Common myeloid progenitor, CD34-positive (primary cell): ENCODE results near the gene YIPF3.
"Not testable (repeated sequence)": the region's sequence is repeated elsewhere in the genome, so short reads cannot be mapped to it uniquely, and the experiment has no call there.

ENCODE experiments used
- CTCF ChIA-PET: fragments of 350-600 bp; sonication (Branson Sonifier 250); formaldehyde crosslinking; loops from one replicate; lab custom pipeline; 2021; ENCODE audit warnings: antibody characterized with exemption; lab: Charles Lee
- POLR2A ChIA-PET: fragments of 350-600 bp; sonication (Branson Sonifier 250); formaldehyde crosslinking; loops from one replicate; lab custom pipeline; 2021; ENCODE audit warnings: antibody characterized with exemption; lab: Charles Lee
- DNase-seq, 3 donors: peaks; one replicate each; pipeline versions ENCODE4 v3.0.0 to v3.0.0-alpha.2; 2013
- H3K27ac ChIP-seq, 2 experiments: 1 replicate in 1 of 2; 2 replicates in 1 of 2; pipeline ENCODE4 v1.7.0; 2013; ENCODE audit warnings: inconsistent platforms in 2 of 2, low read length in 2 of 2, mild to moderate bottlenecking in 2 of 2, low read depth in 1 of 2, moderate library complexity in 1 of 2; ENCODE audit not compliant: severe bottlenecking in 2 of 2, insufficient read depth in 1 of 2, poor library complexity in 1 of 2
- H3K27me3 ChIP-seq, 5 experiments: replicated peaks in 2 of 5; 1 replicate in 3 of 5; 2 replicates in 2 of 5; pipeline versions ENCODE4 v1.6.1 to v1.7.0; 2013; ENCODE audit warnings: low read length in 4 of 5, mild to moderate bottlenecking in 2 of 5, moderate library complexity in 2 of 5, inconsistent platforms in 1 of 5; ENCODE audit not compliant: insufficient read depth in 5 of 5, control insufficient read depth in 4 of 5
- H3K36me3 ChIP-seq, 4 experiments: 1 replicate in 2 of 4; 2 replicates in 2 of 4; pipeline versions ENCODE4 v1.6.1 to v1.7.0; 2013; ENCODE audit warnings: low read length in 3 of 4, control low read depth in 1 of 4, mild to moderate bottlenecking in 1 of 4; ENCODE audit not compliant: control insufficient read depth in 4 of 4, insufficient read depth in 4 of 4
- H3K4me1 ChIP-seq, 4 experiments: 1 replicate in 3 of 4; 2 replicates in 1 of 4; pipeline versions ENCODE4 v1.6.1 to v1.7.1; 2013; ENCODE audit warnings: low read length in 3 of 4, mild to moderate bottlenecking in 3 of 4, control low read depth in 1 of 4, inconsistent platforms in 1 of 4, moderate library complexity in 1 of 4; ENCODE audit not compliant: control insufficient read depth in 4 of 4, insufficient read depth in 4 of 4; ENCODE audit errors: control extremely low read depth in 1 of 4
- H3K4me3 ChIP-seq, 7 experiments: 1 replicate in 4 of 7; 2 replicates in 3 of 7; pipeline versions ENCODE4 v1.5.1 to v1.7.0; 2013; ENCODE audit warnings: mild to moderate bottlenecking in 7 of 7, low read length in 6 of 7, moderate library complexity in 6 of 7, inconsistent platforms in 2 of 7, low read depth in 2 of 7, control low read depth in 1 of 7; ENCODE audit not compliant: insufficient read depth in 4 of 7, control insufficient read depth in 1 of 7; ENCODE audit errors: extremely low read depth in 1 of 7
- H3K9me3 ChIP-seq, 5 experiments: 1 replicate in 4 of 5; 2 replicates in 1 of 5; pipeline versions ENCODE4 v1.6.1 to v1.7.1; 2013; ENCODE audit warnings: low read length in 4 of 5, mild to moderate bottlenecking in 2 of 5, inconsistent platforms in 1 of 5, low read depth in 1 of 5, moderate library complexity in 1 of 5; ENCODE audit not compliant: control insufficient read depth in 4 of 5, insufficient read depth in 2 of 5; ENCODE audit errors: control extremely low read depth in 1 of 5
- WGBS: methylation state at CpG from one replicate; pipeline ENCODE4 v1.1.5; 2013; ENCODE audit not compliant: insufficient coverage; 5-methylcytosine and 5-hydroxymethylcytosine counted together

The YIPF3 gene

GRCh38 chr6:43499028-43499815 lies 17.5 kb downstream of the YIPF3 start:
- no peak for DNase-seq
- 98% methylated on average over 11 of the region's 12 CpGs for WGBS
- peaks cover 0 to 7% (median 6%) of the 10 kb centered on the region in 4 experiments for H3K4me1 ChIP-seq
- no peak overlapping the region for H3K4me3 ChIP-seq
- CTCF ChIA-PET, result interaction anchor here (0.6 to 8.9 kb wide), 5 partner anchors 7 to 233 kb away, joined by 3 to 64 read pairs (median 3); no protein-coding TSS in a partner anchor
- H3K27me3 ChIP-seq, result no peaks in the 10 kb centered on the region
- H3K36me3 ChIP-seq, result peaks cover 10 to 62% (median 55%) of the 10 kb centered on the region in 4 experiments
- H3K9me3 ChIP-seq, result no peaks in the 10 kb centered on the region
- POLR2A ChIA-PET, result interaction anchor here (0.8 kb wide), 1 partner anchor 181 kb away, joined by 5 read pairs; no protein-coding TSS in a partner anchor
- H3K27ac ChIP-seq, result no peak overlapping the region

DNA sequence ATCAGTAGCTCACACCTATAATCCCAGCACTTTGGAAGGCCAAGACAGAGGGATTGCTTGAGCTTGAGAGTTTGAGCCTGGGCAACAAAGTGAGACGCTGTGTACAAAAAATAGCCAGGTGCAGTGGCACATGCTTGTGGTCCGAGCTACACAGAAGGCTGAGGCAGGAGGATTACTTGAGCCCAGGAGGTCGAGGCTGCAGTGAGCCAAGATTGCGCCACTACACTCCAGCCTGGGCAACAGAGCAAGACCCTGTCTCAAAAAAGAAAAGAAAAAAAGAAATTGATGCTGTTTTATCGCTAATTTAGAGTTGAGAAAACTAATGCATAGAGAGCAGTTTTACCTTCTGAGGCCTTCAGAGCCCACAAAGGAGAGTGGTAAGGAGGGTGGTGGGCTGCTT lies 18.4 kb downstream of the YIPF3 start:
- CTCF ChIA-PET, result interaction anchor here (0.6 to 8.9 kb wide), 5 partner anchors 8 to 232 kb away, joined by 3 to 64 read pairs (median 3); no protein-coding TSS in a partner anchor
- POLR2A ChIA-PET, result interaction anchor here (1.2 kb wide), 1 partner anchor 109 kb away, joined by 3 read pairs; no protein-coding TSS in a partner anchor
- H3K9me3 ChIP-seq, H3K27ac ChIP-seq, H3K4me1 ChIP-seq, H3K27me3 ChIP-seq, DNase-seq, H3K4me3 ChIP-seq: not testable (repeated sequence)
- peaks cover 10 to 63% (median 50%) of the 10 kb centered on the region in 4 experiments for H3K36me3 ChIP-seq
- WGBS, result 95% methylated on average over 5 of the region's 5 CpGs

GRCh38 chr6:43497689-43498088 lies 19.0 kb downstream of the YIPF3 start:
- Histone ChIP-seq H3K4me3 (no peak overlapping the region), H3K27ac (no peak overlapping the region), H3K36me3 (peaks cover 10 to 57% (median 44%) of the 10 kb centered on the region in 4 experiments), H3K9me3 (no peaks in the 10 kb centered on the region), H3K4me1 (peaks cover 0 to 7% (median 6%) of the 10 kb centered on the region in 4 experiments), H3K27me3 (no peaks in the 10 kb centered on the region)
- CTCF ChIA-PET, result interaction anchor here (1.4 to 8.9 kb wide), 3 partner anchors 9 to 45 kb away, joined by 3 to 64 read pairs (median 7); no protein-coding TSS in a partner anchor
- no peak for DNase-seq
- 96% methylated on average over 10 of the region's 12 CpGs for WGBS
- POLR2A ChIA-PET, result interaction anchor here (1.2 kb wide), 1 partner anchor 108 kb away, joined by 3 read pairs; no protein-coding TSS in a partner anchor

GRCh38 chr6:43497129-43497396 lies 19.7 kb downstream of the YIPF3 start:
- Histone ChIP-seq H3K27ac (no peak overlapping the region), H3K9me3 (no peaks in the 10 kb centered on the region), H3K4me1 (peaks cover 0 to 7% (median 6%) of the 10 kb centered on the region in 4 experiments), H3K36me3 (peaks cover 10 to 54% (median 38%) of the 10 kb centered on the region in 4 experiments), H3K27me3 (no peaks in the 10 kb centered on the region), H3K4me3 (no peak overlapping the region)
- POLR2A ChIA-PET, result interaction anchor here (1.2 kb wide), 1 partner anchor 108 kb away, joined by 3 read pairs; no protein-coding TSS in a partner anchor
- CTCF ChIA-PET, result interaction anchor here (1.4 to 8.9 kb wide), 2 partner anchors 9 to 233 kb away, joined by 4 to 64 read pairs; no protein-coding TSS in a partner anchor
- DNase-seq, result no peak
- WGBS, result 98% methylated on average over 4 of the region's 6 CpGs

GRCh38 chr6:43496370-43497128 lies 20.2 kb downstream of the YIPF3 start:
- peaks cover 10 to 54% (median 39%) of the 10 kb centered on the region in 4 experiments for H3K36me3 ChIP-seq
- H3K4me3 ChIP-seq, result no peak overlapping the region
- no peaks in the 10 kb centered on the region for H3K9me3 ChIP-seq
- 88% methylated on average over 13 of the region's 18 CpGs for WGBS
- ChIA-PET POLR2A (no interaction called here), CTCF (interaction anchor here (1.3 to 8.9 kb wide), 3 partner anchors 9 to 232 kb away, joined by 3 to 64 read pairs (median 4); no protein-coding TSS in a partner anchor)
- H3K27me3 ChIP-seq, result no peaks in the 10 kb centered on the region
- H3K4me1 ChIP-seq, result peaks cover 0 to 7% (median 6%) of the 10 kb centered on the region in 4 experiments
- peak in 1 of 3 donors; percentile 24 for DNase-seq
- no peak overlapping the region for H3K27ac ChIP-seq

DNA sequence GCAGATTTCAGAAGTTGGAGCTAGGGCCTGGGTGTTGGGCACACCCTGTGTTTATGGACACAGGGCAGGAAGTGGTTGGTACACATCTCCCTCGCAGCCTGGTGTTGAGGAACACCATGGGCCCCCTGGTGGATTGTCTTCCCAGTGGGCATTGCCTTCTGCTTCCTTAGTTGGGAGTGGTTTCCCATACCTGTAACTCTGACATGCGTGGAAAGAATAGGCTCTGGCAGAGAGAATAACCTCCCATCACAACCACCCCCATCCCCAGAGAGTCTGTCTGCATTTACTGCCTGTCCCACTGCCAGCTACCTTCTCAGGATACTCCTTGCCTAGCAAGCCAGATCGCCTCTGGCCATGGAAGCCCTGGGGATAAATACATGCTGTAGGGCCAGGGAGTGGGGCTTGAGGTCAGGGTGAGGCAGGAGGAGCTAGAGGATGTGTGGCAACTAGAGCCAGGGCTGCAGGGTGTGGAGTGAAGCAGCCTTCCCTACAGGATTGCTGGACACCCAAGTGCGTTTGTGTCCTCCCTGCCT lies 21.3 kb downstream of the YIPF3 start:
- no peaks in the 10 kb centered on the region for H3K9me3 ChIP-seq
- H3K36me3 ChIP-seq, result peaks cover 10 to 44% (median 30%) of the 10 kb centered on the region in 4 experiments
- CTCF ChIA-PET, result interaction anchor here (0.7 to 8.9 kb wide), 9 partner anchors 8 to 134 kb away, joined by 3 to 64 read pairs (median 4); partner anchors contain the start of gene DLK2
- no peak overlapping the region for H3K27ac ChIP-seq
- H3K4me1 ChIP-seq, result peaks cover 0 to 7% (median 6%) of the 10 kb centered on the region in 4 experiments
- 56% methylated on average over 2 of the region's 4 CpGs for WGBS
- DNase-seq, result no peak
- H3K27me3 ChIP-seq, result no peaks in the 10 kb centered on the region
- H3K4me3 ChIP-seq, result no peak overlapping the region
- POLR2A ChIA-PET, result no interaction called here
